ENCODE data around the gene MYCBP2.
"Not testable (repeated sequence)": the region's sequence is repeated elsewhere in the genome, so short reads cannot be mapped to it uniquely, and the experiment has no call there.

Gene MYCBP2

GRCh38 chr13:77026861-77027621, 299.9 kb downstream of the MYCBP2 start, which contains the start of gene FBXL3:
Gene FBXL3, minus strand, starts transcription at chr13:77027159. Its CDS starts 5,299 bp downstream, at chr13:77021860.
- peak; percentile 53 for DNase-seq

GRCh38 chr13:77026255-77026860, 300.5 kb downstream of the MYCBP2 start:
- DNase-seq: no peak

GRCh38 chr13:77022341-77022740, 304.6 kb downstream of the MYCBP2 start:
- DNase-seq: no peak

- no peak for DNase-seq
Measured at GRCh38 chr13:77019756-77020155, 307.1 kb downstream of the MYCBP2 start.

GRCh38 chr13:77016888-77017623, 309.8 kb downstream of the MYCBP2 start:
- DNase-seq: no peak

GRCh38 chr13:77016251-77016812, 310.6 kb downstream of the MYCBP2 start:
- no peak for DNase-seq

GRCh38 chr13:77014906-77015685, 311.8 kb downstream of the MYCBP2 start:
- no peak for DNase-seq

GRCh38 chr13:77013853-77014542, 312.9 kb downstream of the MYCBP2 start:
- DNase-seq: no peak

- not testable (repeated sequence) for DNase-seq
Measured at GRCh38 chr13:77009719-77010118, 317.2 kb downstream of the MYCBP2 start.

- DNase-seq: no peak
Measured at GRCh38 chr13:77009011-77009410, 317.9 kb downstream of the MYCBP2 start.

- DNase-seq: not testable (repeated sequence)
Measured at GRCh38 chr13:77008337-77008736, 318.6 kb downstream of the MYCBP2 start.

GRCh38 chr13:77002590-77003190, 324.2 kb downstream of the MYCBP2 start:
- DNase-seq: peak; percentile 2

- DNase-seq: no peak
Measured at GRCh38 chr13:77001963-77002587, 324.8 kb downstream of the MYCBP2 start.

GRCh38 chr13:77001540-77001939, 325.4 kb downstream of the MYCBP2 start:
- no peak for DNase-seq

- no peak for DNase-seq
Measured at GRCh38 chr13:77000475-77000874, 326.4 kb downstream of the MYCBP2 start.

Measured in SHP77 treated with DMSO at 0.1 percent for 48 hours (cell line).